Caki2 (cell line): Measurements from ENCODE around the gene LMO4. TPM values are rescaled to one million over a fixed set of nuclear protein-coding genes. Genes with fewer than 3 reads are reported as not detected.
A peak's percentile ranks its signal among the peaks of the same experiment; 100 is the strongest.

Experiments
- DNase-seq: peaks from one replicate; pipeline ENCODE4 v3.0.0-alpha.2; 2015; ENCODE audit warnings: low read depth
- in situ Hi-C: cut with HindIII; loops from 2 replicates; pipeline ENCODE4 v1.10.0; 2016; ENCODE audit warnings: low sequenced_read_pairs, low pct_unique_long_range_greater_than_20kb, mixed read lengths
- total RNA-seq: library from RNA; depleted of rRNA; stranded (reverse); fragments of >200 nt; shearing (Covaris generic); gene quantifications from 2 replicates; pipeline ENCODE4 v1.2.3, GENCODE V29; 2014; ENCODE audit warnings: low replicate concordance

LMO4 gene
- total RNA-seq, 1 experiment from 2014 or later = 14.8 TPM

DNA sequence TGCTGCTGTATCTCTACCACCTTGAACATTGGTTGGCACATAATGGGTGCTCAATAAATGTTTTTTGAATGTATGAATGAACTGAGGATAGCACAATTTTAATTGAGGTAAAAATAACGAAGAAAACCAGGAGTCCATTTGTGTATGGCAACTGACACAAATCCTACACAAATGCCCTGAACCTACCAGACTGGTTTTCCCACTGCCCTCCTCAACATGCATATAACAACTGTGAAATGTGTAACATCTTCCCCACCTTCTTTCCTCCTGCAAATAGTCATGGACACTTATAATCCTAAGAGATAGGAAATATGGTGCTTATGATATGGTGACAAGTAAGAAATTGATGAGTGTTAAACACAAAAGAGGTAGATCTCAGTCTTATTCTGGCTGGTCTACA is 9.9 kb upstream of the LMO4 start:
- in situ Hi-C loops = no loop called here

DNA sequence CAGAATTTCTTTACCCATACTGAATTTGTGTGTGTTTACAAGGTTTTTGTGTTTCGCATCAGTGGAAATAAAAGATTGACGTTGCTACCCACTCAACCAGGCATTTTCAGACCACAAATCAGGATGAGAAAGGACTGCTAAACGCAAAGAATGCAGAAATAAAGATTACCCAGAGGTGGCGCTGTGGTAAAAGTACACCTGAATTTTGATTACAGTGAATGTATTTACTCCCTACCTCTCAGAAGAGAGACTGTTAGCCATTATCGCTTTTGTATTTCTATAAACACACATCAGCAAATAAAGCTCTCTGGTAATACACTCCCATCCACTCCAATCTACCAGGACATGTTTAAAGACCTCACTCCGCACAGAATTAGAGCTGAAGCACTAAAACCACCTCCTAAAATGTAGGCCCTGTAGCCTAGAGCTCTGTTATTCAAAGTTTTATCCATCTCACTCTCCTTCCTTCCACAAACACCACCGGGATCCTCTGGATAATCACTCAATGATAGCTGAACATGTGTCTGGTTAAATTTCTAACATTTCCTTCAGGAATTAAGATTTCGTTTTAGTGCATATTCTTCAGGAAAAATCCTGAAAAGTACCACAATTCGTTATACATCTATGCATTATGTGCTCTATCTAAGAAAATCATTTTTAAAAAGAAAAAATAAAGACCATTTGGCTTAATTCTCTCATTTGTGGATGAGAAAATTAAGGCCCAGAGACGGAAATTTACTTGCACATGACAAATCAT is 2.5 kb upstream of the LMO4 start:
- DNase-seq = peak; percentile 41
- in situ Hi-C loops = no loop called here

More for the DNA sequence above, 9.9 kb upstream of the LMO4 start:
- DNase-seq = no peak

DNA sequence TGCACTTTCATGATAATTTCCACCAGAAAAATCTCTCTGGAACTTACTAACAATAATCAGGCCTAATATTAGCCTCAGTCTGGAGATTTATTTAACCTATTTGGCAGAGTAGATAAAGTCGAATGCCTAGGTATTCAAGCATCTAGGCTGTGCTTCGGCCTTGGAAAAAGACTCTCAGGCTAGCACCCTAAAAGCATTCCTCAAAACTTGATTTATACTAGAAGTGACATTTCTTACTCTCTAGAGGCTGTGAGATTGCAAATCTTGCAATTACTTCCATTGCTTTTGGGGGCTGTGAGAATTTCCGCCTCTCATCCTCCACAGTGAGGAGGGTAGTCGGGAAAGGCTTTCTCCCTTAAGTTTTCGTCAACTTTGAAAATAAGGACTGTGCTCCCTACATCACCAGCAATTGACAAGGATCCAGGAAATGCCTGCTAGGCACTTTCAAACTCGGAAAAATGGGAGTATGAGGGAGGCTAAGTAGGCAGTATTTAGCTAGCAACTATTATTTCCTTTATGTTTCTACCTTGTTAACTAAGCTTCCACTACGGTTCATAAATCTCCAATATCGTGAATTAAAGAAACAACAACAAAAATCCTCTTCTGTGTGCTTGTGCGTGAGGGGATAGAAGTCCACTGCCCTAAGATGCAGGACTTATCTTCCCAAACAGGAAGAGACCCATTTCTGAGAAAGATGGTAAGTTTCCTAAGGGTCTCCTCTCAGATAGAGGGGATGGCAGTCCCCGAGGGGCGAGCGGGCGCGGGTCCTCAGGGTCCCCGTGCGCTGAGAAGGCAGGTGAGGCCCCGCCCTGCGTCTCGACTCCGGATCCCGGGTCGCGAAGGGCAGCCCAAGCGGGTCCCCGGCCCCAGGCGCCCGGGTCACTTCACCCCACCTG is 1.1 kb upstream of the LMO4 start:
- DNase-seq = peak; percentile 5
- in situ Hi-C loops = no loop called here

DNA sequence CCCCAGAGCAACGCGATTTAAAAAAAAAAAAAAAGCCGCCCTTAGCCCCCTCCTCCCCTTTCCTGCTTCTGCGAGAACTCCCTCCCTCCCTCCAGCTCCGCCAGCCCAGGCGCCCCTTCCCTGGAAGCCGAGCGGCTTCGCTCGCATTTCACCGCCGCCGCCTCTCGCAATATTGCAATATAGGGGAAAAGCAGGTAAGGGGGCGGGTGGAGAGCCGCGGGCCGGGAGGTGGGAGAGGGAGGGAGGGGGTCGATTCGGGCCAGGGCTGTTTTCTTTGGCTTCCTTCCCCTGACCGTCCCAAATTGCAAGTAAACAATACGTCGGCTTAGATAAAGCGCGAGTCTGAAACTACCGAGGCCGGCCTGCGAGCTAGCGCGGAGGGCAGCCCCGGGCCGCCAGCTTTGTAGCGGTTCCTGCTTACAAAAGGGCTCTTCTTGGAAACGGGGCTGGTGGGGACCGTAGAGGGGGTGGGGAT is 408 bp downstream of the LMO4 start:
- peak; percentile 8 for DNase-seq
- in situ Hi-C loops = no loop called here

- in situ Hi-C loops = no loop called here
- DNase-seq = peak; percentile 24
Measured at GRCh38 chr1:87329526-87330056, 911 bp downstream of the LMO4 start.

- in situ Hi-C loops = no loop called here
- DNase-seq = peak; percentile 23
Measured at GRCh38 chr1:87330057-87330884, 1.6 kb downstream of the LMO4 start.

GRCh38 chr1:87330885-87331364 is 2.2 kb downstream of the LMO4 start:
- in situ Hi-C loops = no loop called here
- no peak for DNase-seq

- in situ Hi-C loops = no loop called here
- DNase-seq = peak; percentile 37
Measured at GRCh38 chr1:87331365-87332241, 2.9 kb downstream of the LMO4 start.

DNA sequence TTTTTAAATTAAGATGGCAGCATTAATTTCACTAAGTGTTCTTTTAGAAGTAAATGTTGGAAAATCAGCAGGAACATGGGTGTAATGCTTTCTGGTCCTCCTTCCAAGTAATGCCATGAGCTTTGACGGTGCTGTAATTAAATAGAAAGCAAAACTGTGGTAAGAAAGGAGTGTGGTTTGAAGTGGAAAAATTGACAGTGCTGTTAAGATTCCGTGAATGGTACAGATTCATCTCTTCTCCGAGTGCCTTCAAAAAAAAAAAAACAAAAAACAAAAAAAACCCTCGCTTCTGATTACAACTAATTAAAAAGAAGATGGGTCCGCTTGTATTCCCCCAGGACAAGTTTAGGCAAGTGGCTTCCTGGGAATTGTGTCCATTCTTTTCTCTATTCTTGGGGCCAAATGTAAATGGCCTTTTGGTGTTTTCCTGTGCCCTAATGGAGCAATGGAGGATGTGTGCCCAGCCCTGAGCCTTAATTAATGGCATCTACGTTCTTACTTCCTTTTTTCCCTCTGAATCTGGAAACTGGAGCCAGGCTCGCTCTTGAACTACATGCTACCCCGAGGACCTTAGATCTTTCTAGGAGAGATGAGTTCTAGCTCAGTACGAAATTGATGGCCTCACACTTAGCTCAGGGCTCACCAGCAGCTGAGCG is 5.1 kb downstream of the LMO4 start:
- in situ Hi-C loops = no loop called here
- no peak for DNase-seq

DNA sequence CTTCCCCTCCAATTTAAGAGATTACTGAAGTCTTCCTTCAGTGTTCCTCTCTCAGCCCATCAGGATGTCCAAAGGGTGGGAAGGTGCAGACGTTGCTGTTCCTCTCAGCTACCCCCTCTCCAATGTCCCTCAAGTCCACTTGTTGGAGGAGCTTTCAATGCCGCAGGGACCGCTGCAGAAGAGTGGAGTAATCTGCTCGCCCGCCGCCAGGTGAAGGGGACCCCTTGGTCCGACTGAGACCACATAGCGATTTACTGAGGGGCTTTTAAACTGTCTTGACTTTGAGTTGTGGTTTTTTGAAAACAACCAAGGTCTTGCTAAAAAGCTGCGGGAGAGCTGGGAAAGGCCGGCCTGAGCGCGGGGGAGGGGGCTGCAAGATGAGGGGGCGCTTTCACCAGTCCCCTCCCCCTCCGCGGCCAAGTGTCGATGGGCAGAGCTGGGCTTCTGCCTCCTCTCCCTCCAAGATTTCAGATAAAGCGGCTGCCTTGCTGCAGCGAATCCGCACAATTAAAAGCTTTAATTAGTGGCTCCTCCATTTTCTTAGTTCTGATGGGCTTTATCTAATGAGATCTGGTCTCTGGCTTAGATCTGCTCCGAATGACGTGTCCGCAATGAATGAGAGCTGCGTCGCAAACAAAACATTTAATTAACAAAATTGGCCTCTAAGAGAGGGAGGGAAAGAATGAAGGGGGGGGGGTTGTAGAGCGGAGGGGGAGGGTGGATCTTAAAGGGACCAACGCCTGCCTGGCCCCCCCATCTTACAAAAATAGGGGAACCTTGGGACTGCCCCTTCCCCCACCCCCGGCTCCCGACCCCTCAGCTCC is 5.9 kb downstream of the LMO4 start:
- no peak for DNase-seq
- in situ Hi-C loops = no loop called here

DNA sequence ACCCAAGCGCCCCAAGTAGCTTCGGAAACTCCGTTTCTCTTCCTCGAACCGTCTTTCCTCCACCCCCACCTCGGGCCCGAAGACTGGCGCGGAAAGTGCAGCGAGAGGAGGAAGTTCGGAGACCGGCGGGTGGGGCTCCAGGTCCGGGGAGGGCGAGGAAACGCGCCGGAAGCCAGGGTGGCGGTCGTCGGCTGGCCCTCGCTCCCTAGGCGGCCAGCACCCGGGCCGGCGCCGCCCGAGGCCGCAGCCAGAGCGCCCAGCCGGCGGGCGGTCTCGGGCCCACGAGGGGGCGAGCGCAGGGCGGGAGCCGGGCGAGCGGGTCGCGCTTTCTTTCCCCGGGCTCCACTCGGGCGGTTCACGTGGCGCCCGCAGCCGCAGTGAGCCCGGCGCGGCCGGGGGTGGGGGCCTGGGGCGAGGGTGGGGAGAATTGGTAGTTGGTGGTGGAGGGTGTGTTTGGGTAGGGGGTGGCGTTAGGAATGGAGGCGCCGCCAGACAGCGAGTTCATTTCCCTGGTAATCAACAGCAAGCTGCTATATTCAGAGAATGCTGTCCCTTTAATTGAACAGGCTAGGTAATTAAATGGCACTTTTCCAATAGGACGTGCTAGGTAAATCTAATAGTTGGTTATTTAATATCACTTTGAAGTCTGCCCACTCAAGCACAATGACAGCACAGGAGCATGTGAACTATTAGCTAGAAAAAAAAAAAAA is 6.7 kb downstream of the LMO4 start:
- in situ Hi-C loops = no loop called here
- DNase-seq = peak; percentile 23

- DNase-seq = no peak
- in situ Hi-C loops = no loop called here
Measured at GRCh38 chr1:87336623-87337067, 8.0 kb downstream of the LMO4 start.

DNA sequence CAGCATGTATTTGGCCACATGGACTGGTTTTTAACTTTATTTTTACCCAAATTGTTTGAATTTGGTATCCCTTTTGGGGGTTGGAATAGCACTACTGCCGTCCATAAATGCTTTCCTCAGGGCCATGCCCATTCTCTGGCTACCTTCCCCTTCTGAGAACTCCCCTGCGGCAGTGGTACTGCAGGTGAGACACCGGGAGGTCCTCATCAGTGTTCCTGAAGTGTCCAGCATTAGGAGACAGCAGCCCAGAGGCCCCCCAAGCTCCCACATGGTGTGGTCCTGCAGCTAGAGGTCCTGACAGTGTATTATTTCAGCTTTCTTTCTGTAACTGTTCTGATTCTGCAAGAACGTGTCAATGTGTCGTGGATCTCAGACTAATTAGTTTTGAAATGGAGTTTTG is 8.9 kb downstream of the LMO4 start:
- in situ Hi-C loops = no loop called here
- no peak for DNase-seq

GRCh38 chr1:87338566-87338965 is 9.9 kb downstream of the LMO4 start:
- in situ Hi-C loops = no loop called here
- DNase-seq = no peak

- in situ Hi-C loops = no loop called here
- DNase-seq = no peak
Measured at GRCh38 chr1:87344231-87344630, 15.6 kb downstream of the LMO4 start.
